NCI-H748 treated with DMSO at 0.1 percent for 48 hours (cell line): ENCODE results near the gene COL18A1.

ENCODE experiments used
- DNase-seq: peaks from one replicate; lab custom pipeline; 2025; lab: John Stamatoyannopoulos, UW

The COL18A1 gene

DNA sequence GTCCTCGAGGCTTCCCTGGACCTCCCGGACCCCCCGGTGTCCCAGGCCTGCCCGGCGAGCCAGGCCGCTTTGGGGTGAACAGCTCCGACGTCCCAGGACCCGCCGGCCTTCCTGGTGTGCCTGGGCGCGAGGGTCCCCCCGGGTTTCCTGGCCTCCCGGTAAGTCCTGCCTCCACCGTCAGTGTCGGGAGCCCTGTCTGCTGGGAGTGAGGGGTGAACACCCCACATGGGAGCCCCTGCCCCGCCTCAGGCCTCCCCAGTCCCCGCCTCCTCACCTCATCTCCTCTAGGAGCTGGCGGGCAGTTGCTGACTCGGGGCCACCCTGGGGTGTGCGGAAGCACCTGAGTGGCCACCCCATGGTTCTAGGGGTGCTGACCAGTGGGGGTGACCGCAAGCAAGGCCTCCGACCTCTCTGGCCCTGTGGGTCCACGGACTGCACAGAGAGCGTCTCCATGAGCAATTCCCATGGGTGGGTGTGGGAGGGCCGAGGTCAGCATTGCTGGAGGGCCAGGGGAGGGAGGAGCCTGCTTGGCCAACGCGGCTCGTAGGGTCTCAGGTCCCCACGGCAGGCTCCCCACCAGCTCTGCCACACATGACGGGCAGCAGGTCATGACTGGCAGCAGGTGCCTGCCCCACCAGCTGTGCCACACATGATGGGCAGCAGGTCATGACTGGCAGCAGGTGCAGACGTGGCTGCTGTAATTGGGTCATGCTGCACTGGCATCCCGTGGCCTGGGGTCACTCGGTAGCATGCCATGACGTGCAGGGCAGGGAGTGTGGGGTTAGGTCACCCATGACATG, 75.9 kb downstream of the COL18A1 start:
- DNase-seq = no peak

DNA sequence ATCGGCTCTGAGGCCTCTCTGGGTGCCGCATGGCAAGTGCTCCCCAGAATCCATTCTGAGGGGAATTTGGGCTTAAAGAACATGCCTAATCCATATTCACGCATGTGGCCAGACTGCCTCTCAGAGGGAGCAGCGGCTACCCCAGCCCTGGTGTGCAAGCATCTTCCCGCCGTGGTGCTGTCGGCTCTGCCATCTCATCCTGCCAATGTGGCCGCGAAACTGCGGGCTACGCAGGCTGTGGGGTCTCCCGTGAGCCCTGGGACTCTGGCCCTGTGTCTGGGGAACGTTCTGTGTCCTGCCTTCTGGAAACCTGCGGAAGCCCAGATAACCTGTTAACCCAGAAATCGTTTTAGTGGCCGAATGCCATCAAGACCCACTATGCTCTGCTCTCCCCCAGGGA, 76.6 kb downstream of the COL18A1 start:
- no peak for DNase-seq

DNA sequence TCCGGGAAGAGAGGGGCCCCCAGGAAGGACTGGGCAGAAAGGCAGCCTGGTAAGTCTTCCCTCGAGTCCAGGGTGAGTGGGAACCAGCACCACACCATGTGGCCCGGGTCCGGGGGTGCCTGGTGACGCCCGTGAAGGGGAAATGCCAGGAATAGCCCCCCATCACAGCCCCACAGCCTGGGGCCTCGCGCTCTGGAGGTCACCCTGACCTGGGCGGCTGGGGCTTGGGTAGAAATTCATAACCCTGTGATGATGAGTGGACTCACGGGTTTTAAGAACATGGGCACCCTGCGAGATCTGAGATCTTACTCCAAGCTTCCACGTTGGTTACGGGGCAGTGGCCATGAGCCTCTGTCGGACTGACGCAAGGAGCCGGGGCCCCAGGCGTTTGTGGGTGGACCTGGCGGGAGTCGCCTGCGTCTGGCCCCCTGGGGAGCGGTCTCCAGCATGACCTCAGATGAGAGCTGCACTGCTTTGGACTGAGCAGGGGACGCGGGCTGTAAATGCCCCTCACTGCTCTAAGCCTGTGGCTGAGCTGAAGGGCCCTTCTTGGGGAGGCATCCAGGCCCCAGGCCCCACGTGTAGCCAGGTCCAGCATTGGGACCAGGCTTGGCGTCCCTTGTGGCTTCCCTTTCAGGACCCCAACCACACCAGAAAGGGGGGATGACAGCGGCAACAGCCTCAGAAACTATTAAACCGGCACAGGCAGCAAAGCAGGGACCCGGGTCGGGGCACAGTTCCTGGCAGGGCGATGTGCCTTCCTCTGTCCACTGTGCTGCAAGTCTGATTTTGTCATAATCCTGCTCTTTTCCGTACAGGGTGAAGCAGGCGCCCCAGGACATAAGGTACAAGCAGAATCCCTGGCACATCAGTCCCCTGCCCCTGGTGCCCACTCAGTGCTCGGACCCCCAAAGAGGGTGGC, 77.3 kb downstream of the COL18A1 start:
- DNase-seq = no peak

DNA sequence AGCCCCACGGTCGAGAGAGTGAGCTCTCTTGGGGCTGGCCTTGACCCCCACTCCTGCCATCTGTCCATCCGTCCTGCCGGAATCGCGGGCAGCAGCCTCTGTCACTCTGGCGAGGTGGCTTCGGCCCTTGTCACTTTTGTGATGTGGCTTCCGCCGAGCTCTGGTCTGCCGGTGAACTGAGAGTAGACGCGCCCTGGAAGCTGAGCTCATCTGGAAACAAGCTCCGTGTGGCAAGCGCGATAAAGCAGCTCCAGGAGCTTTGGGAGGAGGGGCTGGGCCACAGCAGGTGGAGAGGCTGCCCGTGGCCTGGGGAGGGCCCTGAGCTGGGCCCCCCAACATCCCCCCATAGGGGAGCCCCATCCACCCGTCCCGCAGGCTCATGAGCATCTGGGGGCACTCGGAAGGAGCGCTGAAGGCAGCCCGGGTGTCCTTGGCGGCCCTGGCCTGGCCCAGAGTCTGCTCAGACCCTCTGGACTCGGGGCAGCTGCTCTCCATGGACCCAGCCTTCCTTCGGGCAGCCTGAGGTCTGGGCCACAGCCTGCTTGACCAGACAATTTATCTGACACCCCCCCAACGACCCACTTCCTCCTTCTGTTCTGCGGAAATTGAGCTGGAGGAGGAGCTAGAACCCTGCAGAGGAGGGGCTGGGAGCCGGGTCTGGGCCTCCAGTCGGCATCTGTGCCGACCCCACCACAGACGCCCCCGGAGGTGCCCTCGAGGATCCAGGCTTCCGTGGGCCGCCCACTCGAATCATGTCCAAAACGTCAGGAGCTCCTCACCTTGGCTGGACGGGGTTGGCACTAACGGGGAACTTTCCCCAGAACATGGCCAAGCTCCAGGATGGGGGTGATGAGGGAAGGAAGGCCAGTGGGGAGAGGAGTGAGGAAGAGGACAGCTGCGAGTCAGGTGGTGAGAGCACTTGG, 78.2 kb downstream of the COL18A1 start:
- no peak for DNase-seq

DNA sequence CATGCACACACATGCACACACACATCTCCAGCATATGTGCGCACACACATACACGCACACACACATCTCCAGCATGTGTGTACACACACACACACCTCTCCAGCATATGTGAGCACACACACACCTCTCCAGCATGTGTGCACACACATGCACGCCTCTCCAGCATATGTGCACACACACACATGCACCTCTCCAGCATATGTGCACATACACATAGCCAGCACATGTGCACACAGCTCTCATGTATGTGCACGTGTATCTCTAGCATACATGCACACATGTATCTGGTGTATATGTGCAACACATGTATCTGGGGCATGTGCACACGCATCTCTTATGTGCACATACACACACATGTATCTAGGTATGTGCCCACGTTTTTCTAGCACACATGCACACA, 79.4 kb downstream of the COL18A1 start:
- no peak for DNase-seq

DNA sequence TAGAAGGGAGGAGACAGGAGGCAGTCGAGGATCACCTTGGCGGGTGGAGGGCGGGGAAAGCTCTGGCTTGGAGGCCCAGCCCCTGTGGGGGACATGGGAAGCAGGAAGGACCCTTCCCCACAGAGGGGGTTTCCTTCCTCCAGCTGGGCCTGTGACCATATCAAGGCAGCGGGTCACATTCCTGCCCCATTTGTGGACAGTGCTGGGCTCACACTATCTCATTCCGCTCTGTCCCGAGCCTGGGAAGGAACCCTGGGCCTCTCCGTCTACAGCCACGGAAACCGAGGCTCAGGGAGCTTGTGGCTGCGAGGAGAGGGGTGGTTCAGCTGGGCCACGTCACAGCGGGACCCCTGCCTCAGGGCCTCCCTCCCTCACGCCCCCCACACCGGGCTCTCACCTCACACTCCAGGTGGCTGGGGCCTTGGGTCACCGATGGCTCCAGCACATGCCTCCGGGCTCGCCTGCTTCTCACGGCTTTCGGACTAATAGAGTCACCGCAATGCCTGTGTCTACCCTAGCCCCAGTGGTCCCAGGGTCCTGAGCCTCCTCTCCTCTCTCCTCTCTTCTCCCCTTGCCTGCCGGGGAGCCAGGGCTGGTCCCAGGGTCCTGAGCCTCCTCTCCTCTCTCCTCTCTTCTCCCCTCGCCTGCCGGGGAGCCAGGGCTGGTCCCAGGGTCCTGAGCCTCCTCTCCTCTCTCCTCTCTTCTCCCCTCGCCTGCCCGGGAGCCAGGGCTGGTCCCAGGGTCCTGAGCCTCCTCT, 80.9 kb downstream of the COL18A1 start:
- no peak for DNase-seq

DNA sequence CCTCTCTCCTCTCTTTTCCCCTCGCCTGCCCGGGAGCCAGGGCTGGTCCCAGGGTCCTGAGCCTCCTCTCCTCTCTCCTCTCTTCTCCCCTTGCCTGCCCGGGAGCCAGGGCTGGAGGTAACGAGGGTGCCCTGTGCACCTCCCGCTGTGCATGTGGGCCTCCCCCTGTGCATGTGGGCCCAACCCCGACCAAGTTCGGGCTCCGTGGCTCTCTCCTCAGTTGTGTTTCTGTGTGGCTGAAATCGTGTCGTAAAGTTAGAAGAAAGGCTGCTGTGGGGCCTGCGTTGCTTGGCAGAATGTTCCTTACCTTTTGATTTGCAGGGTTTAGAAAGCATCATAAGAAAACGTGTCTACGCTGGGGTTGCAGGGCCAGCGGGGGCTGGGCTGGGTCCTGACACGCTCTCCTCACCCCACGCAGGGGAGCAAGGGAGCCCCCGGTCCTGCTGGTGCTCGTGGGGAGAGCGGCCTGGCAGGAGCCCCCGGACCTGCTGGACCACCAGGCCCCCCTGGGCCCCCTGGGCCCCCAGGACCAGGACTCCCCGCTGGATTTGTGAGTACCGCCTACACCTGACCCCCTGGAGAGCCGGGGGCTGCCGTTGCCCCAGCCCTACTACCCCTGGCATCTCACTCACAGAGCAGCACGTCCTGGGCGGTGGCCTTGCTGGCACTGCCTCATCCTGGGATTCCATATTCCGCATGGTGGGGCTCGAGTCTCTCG, 81.6 kb downstream of the COL18A1 start:
- no peak for DNase-seq

DNA sequence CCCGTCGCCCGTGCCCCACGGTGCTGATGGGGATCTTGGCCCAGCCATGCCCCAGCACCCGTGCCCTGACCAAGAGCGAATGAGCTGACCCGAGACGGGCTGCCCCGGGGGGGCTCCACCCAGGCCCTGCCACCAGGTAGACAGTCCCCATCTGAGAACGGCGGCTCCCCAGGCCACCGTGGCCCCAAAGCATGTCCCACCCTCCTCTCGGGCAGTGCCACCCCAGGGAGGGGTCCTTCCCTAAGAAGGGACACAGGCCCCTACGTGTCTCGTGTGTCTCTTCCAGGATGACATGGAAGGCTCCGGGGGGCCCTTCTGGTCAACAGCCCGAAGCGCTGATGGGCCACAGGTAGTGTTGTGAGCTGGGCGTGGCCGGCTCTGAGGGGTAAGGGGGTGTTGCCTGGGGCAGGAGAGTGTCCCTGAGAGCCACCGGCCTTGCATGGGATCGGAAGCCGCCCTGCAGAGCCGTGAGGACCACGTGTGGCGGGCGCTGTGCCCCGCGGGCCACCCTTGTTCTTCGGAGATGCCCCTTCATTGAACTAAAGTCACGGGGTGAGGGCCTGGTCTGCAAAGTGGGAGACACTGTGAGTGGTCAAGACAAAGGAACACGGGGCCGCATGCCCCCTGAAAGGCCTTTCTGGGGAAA, 82.3 kb downstream of the COL18A1 start:
- no peak for DNase-seq

DNA sequence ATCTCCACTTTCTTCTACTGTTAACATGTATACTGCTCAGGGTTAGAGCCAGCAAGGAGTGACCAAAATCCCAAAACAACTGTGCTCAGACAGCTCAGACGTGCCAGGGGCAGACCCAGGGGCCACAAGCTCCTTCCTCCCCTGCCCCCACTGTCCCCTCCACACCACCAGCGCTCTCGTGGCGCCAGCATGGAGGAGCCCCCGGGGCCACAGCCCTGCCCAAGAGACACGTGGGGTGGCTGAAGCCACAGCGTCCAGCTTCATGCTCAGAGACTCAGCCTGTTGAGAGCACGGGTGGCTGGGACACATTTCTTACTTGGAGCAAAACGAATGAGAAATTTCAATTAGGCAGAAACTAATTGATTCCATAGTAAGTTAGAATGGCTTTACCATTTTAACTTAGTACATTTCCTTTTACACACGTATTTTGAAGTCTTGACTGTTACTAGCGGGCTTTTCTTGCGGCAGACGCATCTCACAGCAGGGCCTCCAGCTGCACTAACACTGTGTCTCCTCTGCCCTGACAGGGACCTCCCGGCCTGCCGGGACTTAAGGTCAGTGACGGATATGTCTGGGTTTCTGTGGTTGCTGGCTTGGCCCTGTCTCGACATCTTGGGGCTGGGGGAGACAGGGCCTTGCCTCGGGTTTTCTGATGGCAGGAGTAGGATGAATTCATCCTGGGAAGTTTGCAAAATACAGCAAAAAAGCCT, 83.1 kb downstream of the COL18A1 start:
- no peak for DNase-seq

DNA sequence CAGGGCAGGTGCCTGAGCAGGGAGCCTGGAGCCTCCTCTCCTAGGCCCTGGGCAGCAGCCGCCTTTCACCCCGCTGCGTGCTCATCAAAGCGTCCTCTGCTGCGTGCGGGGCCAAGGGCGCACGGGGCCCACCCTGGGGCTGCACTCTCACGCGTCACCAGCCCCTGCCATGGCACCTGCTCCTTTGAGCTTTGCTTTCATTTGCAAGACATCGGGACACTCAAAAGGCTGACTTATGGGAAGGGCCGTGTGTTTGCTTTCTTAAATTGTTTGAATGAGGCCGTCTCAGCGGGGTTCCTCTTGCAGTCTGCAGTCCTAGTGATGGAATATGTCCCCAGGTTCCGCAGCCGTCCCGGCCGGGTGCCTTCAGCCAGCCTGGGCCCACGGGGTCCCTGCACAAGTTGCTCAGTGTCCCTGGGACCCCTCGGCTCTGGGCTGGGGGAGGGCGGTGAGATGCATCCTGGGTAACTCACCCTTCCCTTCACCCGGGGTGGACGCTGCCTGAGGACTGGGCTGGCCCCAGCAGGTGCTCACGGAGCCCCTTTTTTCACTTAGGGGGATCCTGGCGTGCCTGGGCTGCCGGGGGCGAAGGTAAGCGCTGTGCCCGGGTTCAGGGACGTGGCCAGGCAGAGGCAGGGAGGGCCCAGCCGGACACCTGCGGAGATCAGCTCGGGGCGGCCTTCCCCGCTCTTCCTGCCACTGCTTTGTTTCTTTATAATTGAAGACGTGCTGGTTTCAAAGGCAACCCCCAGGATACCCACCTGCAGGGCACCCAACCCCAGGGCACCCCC, 84.2 kb downstream of the COL18A1 start:
- DNase-seq = no peak

DNA sequence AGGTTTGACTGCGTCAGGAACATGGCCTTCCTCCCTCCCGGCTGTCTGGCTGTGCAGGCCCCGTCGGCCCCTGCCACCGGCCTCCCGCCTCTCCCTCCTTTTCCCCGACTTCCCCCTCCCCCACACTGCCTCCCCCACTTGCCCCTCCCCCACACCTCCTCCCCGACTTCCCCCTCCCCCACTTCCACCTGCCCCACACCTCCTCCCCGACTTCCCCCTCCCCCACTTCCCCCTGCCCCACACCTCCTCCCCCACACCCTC, 84.7 kb downstream of the COL18A1 start:
- DNase-seq = no peak

DNA sequence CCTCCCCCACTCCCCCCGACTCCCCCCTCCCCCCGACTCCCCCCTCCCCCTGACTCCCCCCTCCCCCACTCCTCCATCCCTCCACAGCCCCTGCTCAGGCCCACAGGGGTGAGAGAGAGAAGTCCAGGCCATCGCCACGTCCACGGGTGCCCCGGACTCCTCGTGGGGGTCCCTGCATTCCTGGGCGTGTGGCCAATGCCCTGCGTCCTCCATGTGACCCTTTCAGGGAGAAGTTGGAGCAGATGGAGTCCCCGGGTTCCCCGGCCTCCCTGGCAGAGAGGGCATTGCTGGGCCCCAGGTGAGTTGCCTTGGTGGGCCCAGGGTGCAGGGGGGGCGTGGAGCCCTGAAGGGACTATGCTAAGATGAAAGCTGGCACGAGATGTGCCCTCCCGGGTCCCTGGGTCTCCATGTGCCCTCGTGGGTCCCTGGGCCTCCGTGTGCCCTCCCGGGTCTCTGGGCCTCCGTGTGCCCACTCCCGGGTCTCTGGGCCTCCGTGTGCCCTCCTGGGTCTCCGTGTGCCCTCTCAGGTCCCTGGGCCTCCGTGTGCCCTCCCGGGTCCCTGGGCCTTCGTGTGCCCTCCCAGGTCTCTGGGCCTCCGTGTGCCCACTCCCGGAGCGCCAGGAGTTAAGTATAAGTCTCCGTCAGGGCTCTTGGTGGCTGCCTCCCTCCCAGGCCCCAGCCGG, 85.2 kb downstream of the COL18A1 start:
- DNase-seq = no peak

DNA sequence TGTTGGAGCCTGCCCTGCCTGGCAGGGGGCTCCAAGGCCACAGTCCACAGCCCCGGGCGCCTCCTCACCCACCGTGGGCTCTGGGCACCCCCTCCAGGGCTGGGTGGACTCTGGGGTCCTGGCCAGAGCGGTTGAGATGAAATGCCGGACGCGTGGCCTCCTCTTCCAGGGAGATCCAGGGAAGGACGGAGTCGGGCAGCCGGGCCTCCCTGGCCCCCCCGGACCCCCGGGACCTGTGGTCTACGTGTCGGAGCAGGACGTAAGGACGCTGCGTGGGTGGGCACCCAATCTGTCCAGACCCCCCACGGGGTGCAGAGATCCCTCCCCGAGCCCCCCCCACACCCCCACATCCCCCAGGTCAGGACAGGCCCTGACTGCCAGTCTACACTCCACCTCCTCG, 86.1 kb downstream of the COL18A1 start:
- no peak for DNase-seq

DNA sequence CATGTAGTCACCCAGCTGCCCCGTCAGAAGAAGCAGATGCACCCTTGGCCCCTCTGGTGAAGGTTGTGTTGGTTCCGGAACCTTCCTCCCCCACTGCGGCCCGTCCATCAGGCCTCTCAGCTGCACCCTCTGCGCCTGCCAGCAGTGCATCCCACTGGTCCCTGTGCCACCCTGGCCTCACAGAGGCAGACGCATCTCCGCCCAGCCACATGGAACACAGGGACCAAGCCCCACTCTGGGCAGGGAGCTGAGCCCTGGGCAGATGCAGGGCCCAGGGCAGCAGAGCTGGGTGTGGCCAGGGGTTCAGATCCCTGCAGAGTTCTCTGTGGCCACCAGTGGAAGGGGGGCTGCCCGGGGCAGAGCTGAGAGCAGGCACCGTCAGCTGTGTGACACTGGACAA, 86.7 kb downstream of the COL18A1 start:
- no peak for DNase-seq

DNA sequence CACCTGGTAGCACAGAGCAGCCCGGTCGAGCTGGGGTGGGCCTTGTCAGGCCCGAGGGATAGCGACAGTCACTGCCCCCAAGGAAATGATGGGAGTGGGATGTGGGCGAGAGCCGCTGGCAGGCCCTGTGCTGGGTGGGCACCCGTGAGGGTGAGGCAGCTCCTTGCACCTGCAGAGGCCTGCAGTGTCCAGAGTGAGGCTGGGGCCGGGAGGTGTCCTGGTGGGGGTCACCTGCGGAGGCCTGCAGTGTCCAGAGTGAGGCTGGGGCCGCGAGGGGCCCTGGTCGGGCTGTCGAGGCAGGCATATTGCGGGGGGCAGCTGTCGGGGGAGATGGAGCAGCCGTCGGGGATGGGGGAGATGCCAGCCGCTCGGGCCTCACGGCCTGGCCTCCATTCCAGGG, 87.8 kb downstream of the COL18A1 start:
- no peak for DNase-seq

DNA sequence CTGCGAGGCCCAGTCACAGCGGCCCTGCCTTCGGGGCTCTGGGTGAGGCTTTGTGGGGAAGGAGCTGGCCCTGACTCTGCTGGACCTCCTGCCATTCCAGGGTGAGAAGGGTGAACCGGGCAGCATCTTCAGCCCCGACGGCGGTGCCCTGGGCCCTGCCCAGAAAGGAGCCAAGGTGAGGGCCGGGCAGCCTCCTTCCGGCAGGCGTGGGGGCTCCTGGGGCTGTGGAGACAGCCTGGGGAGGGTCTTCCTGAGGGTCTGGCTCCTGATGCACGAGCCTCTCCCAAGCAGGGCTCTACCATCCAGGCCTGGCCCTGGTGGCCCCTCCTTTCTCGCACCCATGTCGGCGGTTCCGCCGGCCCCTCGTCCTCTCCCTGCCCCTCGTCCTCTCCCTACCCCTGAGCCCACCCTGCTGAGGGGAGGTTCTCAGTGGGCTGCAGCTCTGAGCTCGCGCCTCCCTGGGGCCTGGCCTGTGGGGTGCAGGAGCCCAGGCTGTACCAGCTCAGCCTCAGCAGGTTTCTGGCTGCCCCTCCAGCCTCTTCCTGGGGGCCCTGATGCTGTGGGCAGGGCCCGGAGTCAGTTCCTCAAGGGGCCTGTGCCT, 88.5 kb downstream of the COL18A1 start:
- DNase-seq = no peak

DNA sequence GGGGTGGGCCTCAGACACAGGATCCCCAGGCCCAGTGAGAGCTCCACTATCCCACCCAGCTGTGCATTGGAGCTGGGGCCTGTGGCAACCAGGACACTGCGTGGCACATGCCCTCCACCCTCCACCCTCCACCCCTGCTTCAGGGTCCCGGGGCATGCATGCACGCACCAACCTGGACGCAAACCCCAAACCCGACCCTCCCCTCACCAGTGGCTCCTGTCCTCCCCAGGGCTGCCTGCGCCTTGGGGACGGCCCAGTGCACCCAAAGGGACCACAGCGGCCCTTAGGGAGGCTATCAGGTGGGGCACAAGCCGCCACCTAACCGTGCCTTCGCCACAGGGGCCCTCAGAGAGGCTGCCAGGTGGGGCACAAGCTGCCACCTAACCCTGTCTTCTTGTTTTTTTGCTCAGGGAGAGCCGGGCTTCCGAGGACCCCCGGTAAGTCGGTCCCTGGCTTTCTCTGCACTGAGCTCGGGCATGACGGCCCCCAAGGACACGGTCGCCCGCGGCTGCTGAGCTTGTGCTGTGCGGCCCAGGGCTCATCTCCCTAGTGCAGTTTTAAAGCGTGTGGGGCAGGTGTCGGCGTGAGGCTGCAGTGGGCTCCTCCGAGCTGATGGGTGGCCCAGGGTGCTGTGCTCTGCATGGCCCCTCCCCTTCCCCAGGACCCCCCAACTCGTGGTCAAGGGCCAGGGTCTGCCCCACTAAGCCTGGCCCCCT, 89.3 kb downstream of the COL18A1 start:
- DNase-seq = no peak
